GM12878 (cell line): ENCODE measurements around the gene INPP1.

Experiments
- BCL11A ChIP-seq: IDR thresholded peaks from 2 replicates; pipeline ENCODE4 v1.6.1; 2011; ENCODE audit warnings: low read depth, low read length
- CTCF ChIP-seq, 3 experiments: IDR thresholded peaks in 2 of 3; conservative IDR thresholded peaks in 1 of 3; 2 replicates each; pipeline ENCODE4 v1.5.1; 2011; ENCODE audit warnings: low read depth in 3 of 3, low read length in 3 of 3, mild to moderate bottlenecking in 3 of 3, control low read depth in 2 of 3, moderate library complexity in 2 of 3, inconsistent platforms in 1 of 3, mixed read lengths in 1 of 3; ENCODE audit not compliant: control insufficient read depth in 2 of 3, insufficient read depth in 1 of 3; ENCODE audit errors: extremely low read depth in 1 of 3
- ETV6 ChIP-seq, 2 experiments: fragments of 450-650 bp in 1 of 2; IDR thresholded peaks in 1 of 2; conservative IDR thresholded peaks in 1 of 2; 2 replicates each; pipeline ENCODE4 v1.6.1; 2014; ENCODE audit warnings: antibody characterized with exemption in 1 of 2, borderline replicate concordance in 1 of 2, low read depth in 1 of 2, mild to moderate bottlenecking in 1 of 2, moderate library complexity in 1 of 2
- EZH2 ChIP-seq: IDR thresholded peaks from 2 replicates; pipeline ENCODE4 v1.6.1; 2012; ENCODE audit warnings: low read depth, mild to moderate bottlenecking, control low read depth, inconsistent platforms, low read length, borderline replicate concordance; ENCODE audit not compliant: control insufficient read depth
- FOXK2 ChIP-seq: fragments of 450-650 bp; IDR thresholded peaks from 2 replicates; pipeline ENCODE4 v1.6.1; 2017; ENCODE audit warnings: mild to moderate bottlenecking, moderate library complexity
- HDAC6 ChIP-seq: fragments of 200-600 bp; sonication (generic); IDR thresholded peaks from one replicate; pipeline ENCODE4 v1.8.0; 2017; ENCODE audit warnings: antibody characterized with exemption; ENCODE audit not compliant: unreplicated experiment
- MYC ChIP-seq: IDR thresholded peaks from 2 replicates; pipeline ENCODE4 v1.6.1; 2011; ENCODE audit warnings: mild to moderate bottlenecking, low read length, moderate library complexity, inconsistent platforms; ENCODE audit not compliant: insufficient read depth, insufficient replicate concordance, insufficient read length, severe bottlenecking
- NFYA ChIP-seq: IDR thresholded peaks from 2 replicates; pipeline ENCODE4 v1.6.1; 2011; ENCODE audit warnings: low read depth, mild to moderate bottlenecking, low read length, improper control_type of control experiment, borderline replicate concordance
- RFX5 ChIP-seq: IDR thresholded peaks from 2 replicates; pipeline ENCODE4 v1.6.1; 2011; ENCODE audit warnings: low read depth, low read length, improper control_type of control experiment
- USF1 ChIP-seq: IDR thresholded peaks from 2 replicates; pipeline ENCODE4 v1.6.1; 2011; ENCODE audit warnings: borderline replicate concordance, low read depth, mild to moderate bottlenecking, moderate library complexity, mixed read lengths, low read length; ENCODE audit not compliant: insufficient read depth; ENCODE audit errors: extremely low read length
- ZBTB40 ChIP-seq: fragments of 450-650 bp; IDR thresholded peaks from 2 replicates; pipeline ENCODE4 v1.6.1; 2016; ENCODE audit warnings: mild to moderate bottlenecking, moderate library complexity, borderline replicate concordance
- ZZZ3 ChIP-seq: IDR thresholded peaks from 2 replicates; pipeline ENCODE4 v1.6.1; 2011; ENCODE audit warnings: low read depth; ENCODE audit not compliant: control insufficient read depth, insufficient read length

- TF ChIP-seq CTCF (IDR thresholded peaks at IDR 0.05 in 2 of 3, conservative IDR thresholded peaks at IDR 0.05 in 1 of 3; ENCODE audit: control insufficient read depth in 2 of 3, extremely low read depth in 1 of 3, insufficient read depth in 1 of 3, low read depth in 3 of 3, low read length in 3 of 3) (no peak), BCL11A (no peak), FOXK2 (no peak), EZH2 (no peak), RFX5 (no peak), NFYA (no peak), HDAC6 (no peak), ZBTB40 (no peak), ZZZ3 (no peak), ETV6 (conservative IDR thresholded peaks at IDR 0.05 in 1 of 2, IDR thresholded peaks at IDR 0.05 in 1 of 2; ENCODE audit: borderline replicate concordance in 1 of 2, low read depth in 1 of 2) (no peak), MYC (no peak), USF1 (no peak)
These were observed 18.2 kb downstream of the INPP1 start for GRCh38 chr2:190361572-190361971.
